Measurements from ENCODE around the gene HTRA2.

The HTRA2 gene

DNA sequence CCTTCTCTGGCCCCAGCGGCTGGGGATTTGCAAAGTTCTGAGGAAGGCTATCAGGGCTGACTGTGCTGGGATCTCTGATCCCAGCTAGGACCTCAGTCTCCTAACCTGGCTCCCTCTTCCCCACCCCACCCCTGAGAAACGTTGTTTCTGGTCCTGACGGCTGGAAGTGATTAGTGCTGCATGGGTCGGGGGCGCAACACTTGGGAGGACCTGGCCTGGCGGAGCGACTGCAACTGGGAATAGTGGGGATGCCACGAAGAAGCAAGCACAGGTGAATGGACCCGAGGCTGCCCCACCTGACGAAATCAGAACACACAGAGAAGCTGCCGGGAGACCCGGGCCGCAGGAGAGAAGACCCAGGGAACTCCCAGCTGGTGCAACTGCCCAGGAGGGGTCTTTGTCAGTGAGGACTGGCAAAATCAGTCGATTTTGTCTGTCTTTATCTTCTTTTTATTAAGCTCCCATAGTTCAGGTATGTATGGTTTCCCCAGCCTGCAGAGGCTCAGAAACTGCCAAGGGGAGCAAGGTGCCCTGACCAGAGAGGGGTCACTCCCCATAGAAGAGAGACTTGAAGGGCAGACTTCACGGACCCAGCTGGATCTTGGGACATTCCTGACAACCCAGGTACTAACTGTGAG is 29.7 kb upstream of the HTRA2 start:
- TF ChIP-seq, protein P1, sequence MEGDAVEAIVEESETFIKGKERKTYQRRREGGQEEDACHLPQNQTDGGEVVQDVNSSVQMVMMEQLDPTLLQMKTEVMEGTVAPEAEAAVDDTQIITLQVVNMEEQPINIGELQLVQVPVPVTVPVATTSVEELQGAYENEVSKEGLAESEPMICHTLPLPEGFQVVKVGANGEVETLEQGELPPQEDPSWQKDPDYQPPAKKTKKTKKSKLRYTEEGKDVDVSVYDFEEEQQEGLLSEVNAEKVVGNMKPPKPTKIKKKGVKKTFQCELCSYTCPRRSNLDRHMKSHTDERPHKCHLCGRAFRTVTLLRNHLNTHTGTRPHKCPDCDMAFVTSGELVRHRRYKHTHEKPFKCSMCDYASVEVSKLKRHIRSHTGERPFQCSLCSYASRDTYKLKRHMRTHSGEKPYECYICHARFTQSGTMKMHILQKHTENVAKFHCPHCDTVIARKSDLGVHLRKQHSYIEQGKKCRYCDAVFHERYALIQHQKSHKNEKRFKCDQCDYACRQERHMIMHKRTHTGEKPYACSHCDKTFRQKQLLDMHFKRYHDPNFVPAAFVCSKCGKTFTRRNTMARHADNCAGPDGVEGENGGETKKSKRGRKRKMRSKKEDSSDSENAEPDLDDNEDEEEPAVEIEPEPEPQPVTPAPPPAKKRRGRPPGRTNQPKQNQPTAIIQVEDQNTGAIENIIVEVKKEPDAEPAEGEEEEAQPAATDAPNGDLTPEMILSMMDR (IDR thresholded peaks at IDR 0.05) = no peak
- DNase-seq = no peak
- Histone ChIP-seq H3K9me3 (no peaks in the 10 kb centered on the region), H3K27me3 (peaks cover 0 to 68% of the 10 kb centered on the region in 2 donors), H3K36me3 (peaks cover 0 to 8% (median 5%) of the 10 kb centered on the region in 3 donors), H3K4me3 (no peak overlapping the region), H3K4me1 (peaks cover 0 to 43% (median 35%) of the 10 kb centered on the region in 4 donors), H3K27ac (no peak overlapping the region)
- intact Hi-C loops (cut with DNase I; ENCODE audit: low total_unique reads) = no loop called here

DNA sequence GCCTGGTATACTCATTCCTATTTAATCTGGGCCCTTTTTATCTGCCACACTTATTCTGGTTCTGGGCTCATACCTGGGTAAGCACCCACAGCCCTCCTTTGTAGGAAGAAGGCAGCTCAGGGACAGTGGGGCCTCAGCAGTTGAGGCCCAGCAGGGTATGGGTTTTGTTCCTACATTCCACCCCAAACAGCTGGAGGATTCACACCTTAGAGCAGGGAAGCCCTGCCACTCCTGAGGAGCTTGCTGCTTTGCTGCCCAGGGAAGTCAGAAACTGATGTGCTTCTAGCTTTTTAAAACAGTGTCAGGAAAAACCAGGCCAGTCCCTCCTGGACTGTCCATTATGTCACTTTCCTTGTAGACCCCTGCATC is 29.2 kb upstream of the HTRA2 start:
- Histone ChIP-seq H3K36me3 (peaks cover 5 to 14% (median 10%) of the 10 kb centered on the region in 3 donors), H3K27me3 (peaks cover 0 to 68% of the 10 kb centered on the region in 2 donors), H3K4me1 (peaks cover 0 to 47% (median 38%) of the 10 kb centered on the region in 4 donors), H3K27ac (no peak overlapping the region), H3K4me3 (no peak overlapping the region), H3K9me3 (no peaks in the 10 kb centered on the region)
- DNase-seq = no peak
- TF ChIP-seq, protein P1 (IDR thresholded peaks at IDR 0.05) = no peak
- intact Hi-C loops (cut with DNase I; ENCODE audit: low total_unique reads) = no loop called here

DNA sequence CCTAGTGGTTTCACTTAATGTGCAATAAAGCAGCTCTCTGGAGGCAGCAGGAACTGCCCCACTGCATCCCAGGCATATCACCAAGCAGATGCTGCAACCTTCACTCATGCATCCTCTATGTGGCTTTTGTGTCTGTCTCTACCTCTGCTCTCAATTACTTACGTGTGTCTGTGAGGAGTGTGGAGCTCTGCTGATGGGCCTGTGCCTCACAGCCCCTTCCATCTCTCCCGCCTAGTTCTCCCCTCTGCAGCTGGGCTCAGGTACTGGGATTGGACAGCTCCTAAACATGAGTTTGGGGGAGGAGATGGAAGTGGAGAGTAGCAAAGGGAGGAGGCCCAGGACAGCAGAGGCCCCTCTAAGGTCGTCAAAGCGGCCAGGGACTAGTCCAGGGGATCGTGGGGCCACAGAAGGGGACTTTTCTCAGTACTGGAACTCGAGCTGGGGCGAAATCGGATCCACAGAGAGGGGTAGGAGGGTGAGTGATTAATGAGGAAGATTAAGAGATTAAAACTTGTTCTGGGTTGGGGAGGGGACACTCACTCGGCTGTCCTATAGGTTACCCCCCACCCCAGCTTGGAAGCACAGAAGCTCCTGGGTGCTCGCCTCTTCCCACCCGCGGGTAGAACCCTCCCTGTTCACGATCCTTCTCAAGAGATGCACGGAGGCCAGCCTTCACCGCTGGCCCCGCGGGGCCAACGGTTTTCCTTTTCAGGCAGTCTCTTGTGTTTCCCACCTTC is 28.2 kb upstream of the HTRA2 start:
- intact Hi-C loops (cut with DNase I; ENCODE audit: low total_unique reads) = no loop called here
- Histone ChIP-seq H3K36me3 (peaks cover 13 to 23% (median 13%) of the 10 kb centered on the region in 3 donors), H3K9me3 (no peaks in the 10 kb centered on the region), H3K27me3 (peaks cover 0 to 68% of the 10 kb centered on the region in 2 donors), H3K4me3 (no peak overlapping the region), H3K4me1 (peaks cover 0 to 56% (median 47%) of the 10 kb centered on the region in 4 donors), H3K27ac (no peak overlapping the region)
- DNase-seq = no peak
- TF ChIP-seq, protein P1 (IDR thresholded peaks at IDR 0.05) = no peak

DNA sequence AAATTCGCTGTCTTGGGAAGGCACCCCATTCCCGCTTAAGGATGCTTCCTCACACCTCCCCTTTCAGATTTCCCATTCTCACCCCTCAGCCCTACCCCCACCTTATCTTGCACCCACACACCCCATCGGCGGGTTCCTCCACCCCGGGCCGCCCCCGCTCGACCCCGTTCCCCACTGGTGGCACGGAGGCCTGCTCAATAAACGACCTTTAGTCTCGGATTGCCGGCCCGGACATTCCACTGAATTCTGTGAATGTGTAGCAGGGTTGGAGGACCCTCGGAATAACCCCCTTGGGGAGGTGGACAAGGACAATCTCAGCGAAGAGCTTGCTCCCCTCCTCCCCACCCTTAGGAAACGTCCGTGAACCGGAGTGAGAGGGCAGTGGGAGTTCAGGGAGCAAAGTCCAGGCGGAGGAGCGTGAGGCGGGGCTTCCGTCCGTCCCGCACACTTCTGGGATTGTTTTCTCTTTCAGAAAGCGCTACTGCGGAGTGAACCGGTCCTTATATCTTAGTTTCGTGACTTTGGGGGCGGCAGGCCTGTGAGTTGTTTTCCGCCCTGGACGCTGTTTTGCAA is 27.5 kb upstream of the HTRA2 start:
- peaks cover 13 to 24% (median 13%) of the 10 kb centered on the region in 3 donors for H3K36me3 ChIP-seq
- H3K27me3 ChIP-seq = peaks cover 0 to 63% of the 10 kb centered on the region in 2 donors
- peak overlapping the region; percentile 43 to 61 for H3K4me3 ChIP-seq
- no peak overlapping the region for H3K27ac ChIP-seq
- H3K9me3 ChIP-seq = no peaks in the 10 kb centered on the region
- TF ChIP-seq, protein P1 (IDR thresholded peaks at IDR 0.05) = no peak
- no peak for DNase-seq
- intact Hi-C loops (cut with DNase I; ENCODE audit: low total_unique reads) = no loop called here
- peaks cover 0 to 62% (median 53%) of the 10 kb centered on the region in 4 donors for H3K4me1 ChIP-seq

DNA sequence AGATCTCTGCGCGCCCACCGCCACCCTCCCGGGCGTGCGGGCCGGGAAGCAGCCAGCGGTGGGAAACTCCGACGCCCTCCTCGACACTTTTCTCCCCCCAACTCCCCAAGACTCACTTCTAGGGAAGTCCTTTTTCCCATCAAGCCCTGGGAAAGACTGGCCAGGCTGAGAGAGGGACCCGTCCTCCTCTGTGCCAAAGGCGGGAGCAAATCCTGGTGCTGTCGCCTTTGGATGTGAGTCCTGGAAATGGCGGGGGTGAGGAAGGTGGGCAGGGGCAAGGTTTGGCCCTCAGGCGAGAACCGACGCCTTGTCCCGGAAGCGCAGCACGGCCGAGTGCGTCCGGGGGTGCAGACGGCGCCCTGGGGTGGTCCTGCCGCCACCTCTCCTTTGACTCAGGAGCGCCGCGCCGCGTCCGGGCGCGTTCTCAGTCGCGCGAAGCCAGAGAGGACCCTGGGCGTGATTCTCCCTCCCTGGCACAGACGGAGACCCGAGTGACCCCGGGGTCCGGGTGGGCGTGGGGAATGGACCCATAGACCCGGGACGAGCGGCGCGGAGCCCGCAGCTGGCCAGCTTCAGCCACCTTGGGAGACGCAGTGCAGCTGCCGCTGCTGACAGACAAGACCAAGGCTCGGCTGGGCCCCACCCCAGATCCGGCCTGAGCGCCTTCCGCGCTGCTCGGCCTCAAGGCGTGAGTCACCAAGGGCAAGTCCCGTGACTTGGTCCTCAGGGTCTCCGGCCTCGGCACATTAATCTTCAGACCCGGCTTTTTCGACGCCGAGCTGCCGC is 26.8 kb upstream of the HTRA2 start:
- peak; percentile 87 to 88 for DNase-seq
- Histone ChIP-seq H3K4me1 (peaks cover 0 to 58% (median 48%) of the 10 kb centered on the region in 4 donors), H3K4me3 (peak overlapping the region; percentile 43 to 61), H3K36me3 (peaks cover 13 to 24% (median 13%) of the 10 kb centered on the region in 3 donors), H3K27ac (peak overlapping the region; percentile 27 to 43), H3K9me3 (no peaks in the 10 kb centered on the region), H3K27me3 (peaks cover 0 to 56% of the 10 kb centered on the region in 2 donors)
- intact Hi-C loops (cut with DNase I; ENCODE audit: low total_unique reads) = no loop called here
- TF ChIP-seq, protein P1 (IDR thresholded peaks at IDR 0.05) = no peak

Data from tibial artery (tissue), 4 donors.